ENCODE data around the gene CEBPA.

- TF ChIP-seq CTCF (IDR thresholded peaks at IDR 0.05; ENCODE audit: borderline replicate concordance, extremely low read depth, low read length, poor library complexity, severe bottlenecking) (no peak), EZH2 (IDR thresholded peaks at IDR 0.05; ENCODE audit: borderline replicate concordance, low read depth, low read length, severe bottlenecking) (no peak)
These were observed 9.6 kb downstream of the CEBPA start for GRCh38 chr19:33292595-33293254.
